ENCODE data around the gene RBMXL3. TPM values are rescaled to one million over a fixed set of nuclear protein-coding genes. Genes with fewer than 3 reads are reported as not detected.

Gene RBMXL3
- total and polyA plus RNA-seq, 2 of the 13 experiments (the other 11 are each of a cell fraction or from before 2014, with no cell fraction given), result not detected

- CTCF ChIA-PET (ENCODE audit: low intra/inter-chr PET ratio, low total read pairs), result no interaction called here
- DNase-seq (ENCODE audit: low spot score) (no peak), FAIRE-seq (no peak), ATAC-seq (no peak)
- H2AFZ ChIP-seq (ENCODE audit: low read length), result no peak overlapping the region
- no peak for TF ChIP-seq ISL2 (CRISPR knock-in tag; IDR thresholded peaks at IDR 0.05)
- no peak for TF ChIP-seq ZMAT3 (CRISPR knock-in tag; conservative IDR thresholded peaks at IDR 0.05)
- no peak for TF ChIP-seq ZFP36L1 (CRISPR knock-in tag; IDR thresholded peaks at IDR 0.05)
- TF ChIP-seq FOXC1 (CRISPR knock-in tag; IDR thresholded peaks at IDR 0.05; ENCODE audit: borderline replicate concordance), result no peak
- TF ChIP-seq, protein P1, sequence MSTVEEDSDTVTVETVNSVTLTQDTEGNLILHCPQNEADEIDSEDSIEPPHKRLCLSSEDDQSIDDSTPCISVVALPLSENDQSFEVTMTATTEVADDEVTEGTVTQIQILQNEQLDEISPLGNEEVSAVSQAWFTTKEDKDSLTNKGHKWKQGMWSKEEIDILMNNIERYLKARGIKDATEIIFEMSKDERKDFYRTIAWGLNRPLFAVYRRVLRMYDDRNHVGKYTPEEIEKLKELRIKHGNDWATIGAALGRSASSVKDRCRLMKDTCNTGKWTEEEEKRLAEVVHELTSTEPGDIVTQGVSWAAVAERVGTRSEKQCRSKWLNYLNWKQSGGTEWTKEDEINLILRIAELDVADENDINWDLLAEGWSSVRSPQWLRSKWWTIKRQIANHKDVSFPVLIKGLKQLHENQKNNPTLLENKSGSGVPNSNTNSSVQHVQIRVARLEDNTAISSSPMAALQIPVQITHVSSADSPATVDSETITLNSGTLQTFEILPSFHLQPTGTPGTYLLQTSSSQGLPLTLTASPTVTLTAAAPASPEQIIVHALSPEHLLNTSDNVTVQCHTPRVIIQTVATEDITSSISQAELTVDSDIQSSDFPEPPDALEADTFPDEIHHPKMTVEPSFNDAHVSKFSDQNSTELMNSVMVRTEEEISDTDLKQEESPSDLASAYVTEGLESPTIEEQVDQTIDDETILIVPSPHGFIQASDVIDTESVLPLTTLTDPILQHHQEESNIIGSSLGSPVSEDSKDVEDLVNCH (CRISPR knock-in tag; IDR thresholded peaks at IDR 0.05), result no peak
- TF ChIP-seq ZNF414 (CRISPR knock-in tag; IDR thresholded peaks at IDR 0.05), result no peak
- TF ChIP-seq ZNF382 (CRISPR knock-in tag; IDR thresholded peaks at IDR 0.05; ENCODE audit: borderline replicate concordance), result no peak
- no peak for TF ChIP-seq RFX3 (CRISPR knock-in tag; IDR thresholded peaks at IDR 0.05)
- no peak for TF ChIP-seq PBX2 (CRISPR knock-in tag; IDR thresholded peaks at IDR 0.05)
- BruUV-seq (replicated peaks), result no TSS peak
- POLR2A ChIA-PET, result no interaction called here
- in situ Hi-C loops (cut with HindIII; ENCODE audit: extremely low pct_ligation_motif_present, low pct_unique_long_range_greater_than_20kb) (no loop called here), intact Hi-C loops (cut with micrococcal nuclease; ENCODE audit: unreplicated experiment) (no loop called here)
- no peaks in the 10 kb centered on the region for H3K9me3 ChIP-seq (ENCODE audit: low read length)
- no peaks in the 10 kb centered on the region for H3K4me1 ChIP-seq (ENCODE audit: insufficient read depth, low read length)
- peaks cover 1 to 10% of the 10 kb centered on the region in 2 experiments; a peak in 2 of 5 replicates for H3K27me3 ChIP-seq (ENCODE audit: control insufficient read depth in 1 of 2, insufficient read depth in 2 of 2, low read length in 2 of 2)
- no peak overlapping the region for H3K4me3 ChIP-seq (replicated peaks in 1 of 3; ENCODE audit: insufficient read depth in 1 of 3, low read depth in 2 of 3, low read length in 3 of 3)
- no peak overlapping the region for H3K9ac ChIP-seq (ENCODE audit: insufficient read depth, low read depth, low read length)
- no peaks in the 10 kb centered on the region for H4K20me1 ChIP-seq (ENCODE audit: insufficient read depth, low read length)
- H3K36me3 ChIP-seq (replicated peaks in 1 of 2; ENCODE audit: control insufficient read depth in 1 of 2, insufficient read depth in 2 of 2, low read length in 2 of 2), result no peaks in the 10 kb centered on the region
- H3K79me2 ChIP-seq (ENCODE audit: insufficient read depth, low read length), result no peaks in the 10 kb centered on the region
- H3K4me2 ChIP-seq (ENCODE audit: low read depth, low read length), result no peak overlapping the region
- no peak overlapping the region for H3K27ac ChIP-seq (ENCODE audit: extremely low read length, insufficient read depth, low read length)
Measured at GRCh38 chrX:115236560-115236959, 47.4 kb downstream of the RBMXL3 start.

All from HepG2 (cell line).